Muscle of arm (tissue), 12 donors: ENCODE data around the gene JCHAIN. TPM values are rescaled to one million over a fixed set of nuclear protein-coding genes. Genes with fewer than 3 reads are reported as not detected.
"Not testable (repeated sequence)": the region's sequence is repeated elsewhere in the genome, so short reads cannot be mapped to it uniquely, and the experiment has no call there.

Source experiments
- DNase-seq: peaks from one replicate; pipeline ENCODE4 v3.0.0-alpha.2; 2013
- polyA plus RNA-seq, 12 donors: library from polyadenylated mRNA; unstranded; fragments of 120-200 nt; gene quantifications; one replicate each; pipeline ENCODE4 v1.2.1, GENCODE V29; 2013; ENCODE audit not compliant: insufficient read length in 12 of 12

The JCHAIN gene
- polyA plus RNA-seq, 12 donors = 0.38 to 7.1 (median 1.4) TPM; not detected in 2

GRCh38 chr4:70650741-70651140, 15.6 kb downstream of the JCHAIN start:
- DNase-seq = not testable (repeated sequence)

- DNase-seq = no peak
Measured at GRCh38 chr4:70640192-70640591, 26.1 kb downstream of the JCHAIN start.

- DNase-seq = no peak
Measured at GRCh38 chr4:70637239-70637913, 28.9 kb downstream of the JCHAIN start.

- DNase-seq = no peak
Measured at GRCh38 chr4:70634482-70634881, 31.8 kb downstream of the JCHAIN start.

- no peak for DNase-seq
Measured at GRCh38 chr4:70632028-70632427, 34.3 kb downstream of the JCHAIN start.

- DNase-seq = no peak
Measured at GRCh38 chr4:70630162-70630561, 36.1 kb downstream of the JCHAIN start.

- DNase-seq = no peak
Measured at GRCh38 chr4:70629469-70630090, 36.7 kb downstream of the JCHAIN start.

- no peak for DNase-seq
Measured at GRCh38 chr4:70628444-70628843, 37.9 kb downstream of the JCHAIN start, which contains the start of gene ENAM. Gene ENAM (plus strand): TSS chr4:70628744. CDS start chr4:70629501, 757 bp downstream.

- no peak for DNase-seq
Measured at GRCh38 chr4:70627620-70628019, 38.7 kb downstream of the JCHAIN start.

- no peak for DNase-seq
Measured at GRCh38 chr4:70624226-70624793, 42.0 kb downstream of the JCHAIN start.

GRCh38 chr4:70623323-70623722, 43.0 kb downstream of the JCHAIN start:
- no peak for DNase-seq

- DNase-seq = no peak
Measured at GRCh38 chr4:70619778-70620177, 46.5 kb downstream of the JCHAIN start.

- DNase-seq = no peak
Measured at GRCh38 chr4:70619288-70619687, 47.0 kb downstream of the JCHAIN start.

- no peak for DNase-seq
Measured at GRCh38 chr4:70614184-70614555, 52.1 kb downstream of the JCHAIN start.

GRCh38 chr4:70613306-70614183, 52.8 kb downstream of the JCHAIN start:
- DNase-seq = no peak

GRCh38 chr4:70608324-70608723, 58.0 kb downstream of the JCHAIN start:
- DNase-seq = no peak

- no peak for DNase-seq
Measured at GRCh38 chr4:70607334-70607853, 58.9 kb downstream of the JCHAIN start.

- DNase-seq = no peak
Measured at GRCh38 chr4:70606459-70606858, 59.8 kb downstream of the JCHAIN start.
